GM13977 (cell line): ENCODE data around the gene ARPC1A.

ENCODE experiments used
- DNase-seq: peaks from one replicate; pipeline ENCODE4 v3.0.0; 2012; ENCODE audit warnings: low spot score
- CTCF ChIP-seq: IDR thresholded peaks from 2 replicates; pipeline ENCODE4 v1.5.1; 2012; ENCODE audit warnings: mild to moderate bottlenecking, control low read depth; ENCODE audit not compliant: insufficient read depth; ENCODE audit errors: extremely low read depth, missing control alignments
- in situ Hi-C: fragments of 300-500 bp; cut with MboI; formaldehyde crosslinking; loops from one replicate; pipeline ENCODE4 v1.12.0; 2022; ENCODE audit warnings: low sequenced_read_pairs, low pct_unique_long_range_greater_than_20kb, mixed read lengths, inconsistent platforms; ENCODE audit not compliant: unreplicated experiment

The ARPC1A gene

DNA sequence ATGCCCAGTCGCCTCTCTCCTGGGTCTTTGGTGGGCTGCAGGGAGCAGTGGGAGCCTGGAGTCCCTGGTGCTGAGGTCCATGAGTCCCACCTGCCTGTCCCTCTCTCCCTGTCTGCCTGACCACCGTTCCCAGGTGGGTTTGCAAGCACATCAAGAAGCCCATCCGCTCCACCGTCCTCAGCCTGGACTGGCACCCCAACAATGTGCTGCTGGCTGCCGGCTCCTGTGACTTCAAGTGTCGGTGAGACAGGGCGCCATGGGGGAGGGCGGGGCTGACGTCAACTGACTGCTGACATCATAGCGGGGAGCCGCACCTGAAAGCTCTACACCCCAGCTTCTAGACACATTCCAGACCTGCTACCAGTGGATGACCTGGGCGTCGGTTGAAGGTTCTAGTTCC, 64.1 kb downstream of the ARPC1A start:
- no peak for DNase-seq
- in situ Hi-C loops: no loop called here
- no peak for TF ChIP-seq CTCF

DNA sequence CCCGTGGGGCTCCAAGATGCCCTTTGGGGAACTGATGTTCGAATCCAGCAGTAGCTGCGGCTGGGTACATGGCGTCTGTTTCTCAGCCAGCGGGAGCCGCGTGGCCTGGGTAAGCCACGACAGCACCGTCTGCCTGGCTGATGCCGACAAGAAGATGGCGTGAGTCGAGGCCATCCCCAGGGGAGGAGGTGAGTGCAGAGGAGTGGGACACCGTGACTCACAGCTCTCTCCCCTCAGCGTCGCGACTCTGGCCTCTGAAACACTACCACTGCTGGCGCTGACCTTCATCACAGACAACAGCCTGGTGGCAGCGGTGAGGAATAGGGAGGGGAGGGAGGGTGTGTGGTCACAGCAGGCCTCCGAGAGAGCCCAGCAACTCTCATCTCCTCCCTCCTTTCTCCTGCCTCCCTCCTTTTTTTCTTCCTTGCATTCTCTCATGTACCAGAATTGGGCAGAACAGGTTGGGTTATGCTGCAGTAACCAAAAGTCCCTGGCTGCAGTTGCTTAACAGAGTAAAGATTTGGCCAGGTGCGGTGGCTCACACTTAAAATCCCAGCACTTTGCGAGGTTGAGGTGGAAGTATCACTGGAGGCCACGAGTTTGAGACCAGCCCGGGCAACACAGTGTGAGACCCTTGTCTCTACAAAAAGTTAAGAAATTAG, 65.4 kb downstream of the ARPC1A start:
- in situ Hi-C loops: no loop called here
- no peak for TF ChIP-seq CTCF

DNA sequence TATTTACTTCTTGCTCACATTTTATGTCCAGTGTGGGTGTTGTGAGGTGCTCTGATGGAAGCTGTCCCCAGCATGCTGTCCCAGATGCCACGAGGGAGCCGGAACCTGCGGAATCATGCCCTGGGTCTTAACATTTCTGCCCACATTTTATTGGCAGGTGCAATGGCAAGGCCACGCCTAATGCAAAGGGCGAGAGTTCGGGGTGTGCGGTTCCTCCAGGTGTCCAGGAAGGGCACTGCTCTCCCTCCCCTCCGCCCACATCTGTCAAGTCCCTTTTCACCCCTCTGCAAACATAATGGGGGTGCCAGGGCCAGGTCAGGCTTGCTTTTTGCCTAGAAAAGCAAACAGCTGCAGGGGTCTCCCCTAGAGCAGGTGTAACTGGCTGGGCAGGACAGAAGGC, 66.3 kb downstream of the ARPC1A start:
- DNase-seq: no peak
- no peak for TF ChIP-seq CTCF
- in situ Hi-C loops: no loop called here

More for the DNA sequence above, 65.4 kb downstream of the ARPC1A start:
- no peak for DNase-seq

- in situ Hi-C loops: no loop called here
- peak; percentile 72 for DNase-seq
Observed at GRCh38 chr7:99392659-99393354, 67.1 kb downstream of the ARPC1A start.

DNA sequence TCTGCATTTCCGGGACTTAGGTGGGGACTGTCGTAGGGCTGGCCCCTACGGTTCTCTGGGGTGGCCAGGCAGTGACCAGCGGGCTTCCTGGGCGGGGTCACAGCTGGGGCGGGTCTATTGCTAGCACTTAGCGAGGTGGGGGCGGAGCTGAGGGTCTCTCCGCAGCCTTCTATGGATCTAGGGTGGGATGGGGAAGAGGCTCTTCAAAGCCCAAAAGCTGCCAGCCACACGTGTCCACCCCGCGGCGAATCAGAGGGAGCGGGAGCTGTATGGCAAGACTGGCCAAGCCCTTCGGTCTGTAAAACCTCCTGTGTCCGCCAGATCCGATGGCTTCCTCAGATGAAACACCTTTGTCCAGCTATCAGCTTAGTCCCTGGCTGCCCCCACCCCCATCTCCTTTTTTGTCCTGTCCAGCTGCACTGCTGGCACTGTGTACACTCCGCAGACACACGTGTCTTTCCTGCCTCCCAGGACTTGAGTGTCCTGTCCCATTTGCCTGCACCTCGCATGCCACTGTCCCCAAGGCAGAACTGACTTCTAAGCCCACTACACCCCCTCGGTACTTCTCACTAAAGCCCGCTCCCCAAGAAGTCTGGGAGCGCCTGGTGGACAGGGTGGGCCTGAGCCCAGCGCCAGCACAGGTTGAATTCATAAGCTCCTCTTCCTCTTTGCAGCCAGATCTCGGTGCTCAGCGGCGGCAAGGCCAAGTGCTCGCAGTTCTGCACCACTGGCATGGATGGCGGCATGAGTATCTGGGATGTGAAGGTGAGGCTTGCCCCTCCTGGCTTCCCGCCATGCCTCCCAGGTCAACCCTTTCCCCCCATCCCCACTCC, 67.9 kb downstream of the ARPC1A start:
- DNase-seq: no peak
- TF ChIP-seq CTCF: no peak
- in situ Hi-C loops: no loop called here

More at GRCh38 chr7:99392659-99393354, 67.1 kb downstream of the ARPC1A start:
- peak; percentile 4 for TF ChIP-seq CTCF

- DNase-seq: no peak
- no peak for TF ChIP-seq CTCF
- in situ Hi-C loops: no loop called here
Observed at GRCh38 chr7:99394188-99394502, 68.4 kb downstream of the ARPC1A start.
